Left cardiac atrium (tissue), 4 donors: ENCODE results near the gene MDN1. TPM values are rescaled to one million over a fixed set of nuclear protein-coding genes. Genes with fewer than 3 reads are reported as not detected.

Experiments used
- ATAC-seq, 2 donors: fragments of 200-7000 bp; cut with Tn5 transposase; one replicate each; pipeline ENCODE4 v1.9.1; 2020; ENCODE audit warnings: mild to moderate bottlenecking in 2 of 2, moderate library complexity in 2 of 2
- DNase-seq: peaks from one replicate; pipeline ENCODE4 v3.0.0-alpha.2; 2020
- intact Hi-C, 2 donors: fragments of 100-400 bp; cut with DNase I; formaldehyde crosslinking; loops; one replicate each; pipeline versions ENCODE4 v1.14.1 to v1.15.1; 2022 to 2023
- total RNA-seq, 2 donors: library from RNA; stranded (reverse); fragmentation: NEBNext Ultra II Directional; extraction: Animal tissue kit (Norgen Biotek cat#: 25700); gene quantifications; one replicate each; pipeline ENCODE4 v1.2.1, GENCODE V29; 2021
- donor health status: DM: no; HTN: yes; CAD: no.
- donor health status: DM: no; HTN: yes; CAD: no; lungs with severe emphysema.
- donor health status: DM: yes; HTN: yes; CAD: no.
- donor health status: Dilated cardiomyopathy.

Gene MDN1
- total RNA-seq, 2 donors from 2014 or later: 22.4 to 23.6 TPM

DNA sequence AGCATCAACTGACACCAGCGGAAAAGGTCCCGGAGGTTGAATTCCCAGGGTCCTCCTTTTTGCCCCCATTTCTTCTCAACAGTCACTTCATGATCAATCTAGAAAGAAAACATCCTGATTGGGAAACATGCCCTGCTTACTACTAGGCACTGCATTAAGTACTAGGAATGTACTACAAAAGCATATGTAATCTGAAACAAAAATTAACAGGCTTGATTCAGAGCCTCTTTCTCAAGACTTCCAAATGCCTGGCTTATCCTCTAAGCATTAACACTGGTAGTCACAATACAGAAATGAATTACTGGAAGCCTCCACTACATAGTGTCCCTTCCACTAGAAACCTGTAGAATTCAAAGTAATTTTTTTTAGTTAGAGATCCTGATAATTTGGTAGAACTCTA, 96.5 kb downstream of the MDN1 start:
- DNase-seq (no peak), ATAC-seq (no peak)
- intact Hi-C loops: no loop called here

GRCh38 chr6:89716532-89716931, 103.1 kb downstream of the MDN1 start:
- DNase-seq (peak; percentile 57), ATAC-seq (peak; percentile 57)
- intact Hi-C loops: no loop called here

GRCh38 chr6:89711801-89712200, 107.8 kb downstream of the MDN1 start:
- intact Hi-C loops: no loop called here
- ATAC-seq (no peak), DNase-seq (no peak)

- DNase-seq: no peak
- intact Hi-C loops: no loop called here
- no peak for ATAC-seq
Observed at GRCh38 chr6:89708316-89708715, 111.3 kb downstream of the MDN1 start.

- no peak for DNase-seq
- ATAC-seq: no peak
- intact Hi-C loops: no loop called here
Observed at GRCh38 chr6:89707766-89708165, 111.8 kb downstream of the MDN1 start.

- intact Hi-C loops: no loop called here
- ATAC-seq: no peak
- DNase-seq: no peak
Observed at GRCh38 chr6:89706121-89706520, 113.5 kb downstream of the MDN1 start.

- ATAC-seq (no peak), DNase-seq (no peak)
- intact Hi-C loops: no loop called here
Observed at GRCh38 chr6:89703292-89703691, 116.3 kb downstream of the MDN1 start.

GRCh38 chr6:89702349-89702748, 117.2 kb downstream of the MDN1 start:
- intact Hi-C loops: no loop called here
- ATAC-seq (no peak), DNase-seq (no peak)

GRCh38 chr6:89695667-89696066, 123.9 kb downstream of the MDN1 start:
- intact Hi-C loops: no loop called here
- DNase-seq: no peak
- ATAC-seq: no peak

GRCh38 chr6:89694428-89694827, 125.2 kb downstream of the MDN1 start:
- no peak for DNase-seq
- intact Hi-C loops: no loop called here
- no peak for ATAC-seq

DNA sequence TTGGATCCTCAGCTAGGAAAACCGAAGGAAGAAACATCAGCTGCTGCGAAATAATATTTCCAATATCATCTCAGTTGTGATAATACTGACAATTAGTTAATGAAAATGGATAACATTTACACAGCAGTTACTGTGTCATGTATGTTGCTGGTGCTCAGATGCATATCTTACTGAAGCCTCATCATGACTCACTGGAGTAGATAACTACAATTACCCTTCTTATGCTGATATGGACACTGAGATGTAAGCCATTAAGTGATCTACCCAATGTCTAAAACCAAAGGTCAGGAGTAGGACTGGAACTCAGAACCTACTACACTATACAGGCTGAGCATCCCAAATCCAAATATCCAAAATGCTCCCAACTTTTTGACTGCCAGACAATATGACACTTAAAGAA, 126.4 kb downstream of the MDN1 start:
- DNase-seq (no peak), ATAC-seq (no peak)
- intact Hi-C loops: no loop called here

- DNase-seq: no peak
- no peak for ATAC-seq
- intact Hi-C loops: no loop called here
Observed at GRCh38 chr6:89692256-89692655, 127.3 kb downstream of the MDN1 start.

GRCh38 chr6:89690944-89691324, 128.7 kb downstream of the MDN1 start:
- DNase-seq (no peak), ATAC-seq (no peak)
- intact Hi-C loops: no loop called here

DNA sequence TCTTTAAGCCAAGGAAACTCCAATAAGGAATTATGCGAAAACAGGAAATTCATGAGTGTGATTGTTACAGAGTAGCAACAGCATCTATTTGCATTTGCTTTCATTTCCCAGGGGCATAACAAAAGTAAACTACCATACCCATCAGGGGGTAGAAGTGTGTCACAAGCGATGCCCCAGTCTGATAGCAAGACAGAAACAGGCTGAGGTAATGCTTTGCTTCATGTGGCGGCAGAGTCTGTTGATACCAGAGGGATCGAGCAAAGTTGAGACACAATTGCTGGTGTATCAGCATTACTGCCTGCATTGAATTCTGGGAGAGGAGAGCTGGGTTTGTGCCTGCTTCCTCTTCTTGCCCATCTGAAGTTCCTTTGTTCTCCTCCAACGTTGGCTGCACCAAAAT, 129.9 kb downstream of the MDN1 start:
- ATAC-seq (peak; percentile 59 to 60), DNase-seq (no peak)
- intact Hi-C loops: no loop called here

DNA sequence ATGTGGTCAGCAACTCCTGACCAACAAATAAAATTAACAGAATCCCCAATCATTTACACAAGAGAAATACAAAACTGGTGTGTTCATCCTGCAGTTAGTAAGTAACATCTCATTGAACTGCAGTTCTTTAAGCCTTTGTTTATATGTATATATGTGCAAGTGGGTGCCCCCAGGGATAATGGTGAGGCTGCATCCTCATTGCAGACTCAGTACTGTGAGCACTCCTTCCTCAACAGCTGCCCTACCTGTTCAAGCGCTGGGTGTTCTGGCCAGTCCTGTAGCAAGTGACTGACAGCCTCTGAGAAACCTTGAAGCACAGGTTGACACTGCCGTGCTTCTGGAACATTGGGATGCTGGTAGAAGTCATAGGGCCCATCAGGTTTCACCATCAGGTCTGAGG, 131.3 kb downstream of the MDN1 start:
- no peak for ATAC-seq
- DNase-seq: no peak
- intact Hi-C loops: no loop called here

DNA sequence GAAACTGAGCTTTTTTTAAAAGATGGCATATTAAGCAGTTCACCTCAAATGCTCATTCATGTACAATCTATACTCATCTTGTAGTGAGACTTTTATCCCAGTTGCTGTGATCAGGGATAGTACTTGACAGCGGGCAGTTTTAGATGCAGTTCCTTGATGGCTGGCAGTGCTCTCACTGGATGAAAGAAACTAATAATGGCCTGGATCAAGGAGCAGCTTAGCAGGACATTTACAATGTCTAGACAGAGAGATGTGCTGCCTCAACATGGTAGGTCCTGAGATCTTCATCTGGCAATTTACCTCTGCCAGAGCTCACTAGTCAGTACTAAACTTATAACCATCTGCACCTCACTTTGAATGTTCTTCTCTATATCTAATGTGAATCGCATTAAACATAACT, 134.3 kb downstream of the MDN1 start:
- ATAC-seq (no peak), DNase-seq (no peak)
- intact Hi-C loops: no loop called here

DNA sequence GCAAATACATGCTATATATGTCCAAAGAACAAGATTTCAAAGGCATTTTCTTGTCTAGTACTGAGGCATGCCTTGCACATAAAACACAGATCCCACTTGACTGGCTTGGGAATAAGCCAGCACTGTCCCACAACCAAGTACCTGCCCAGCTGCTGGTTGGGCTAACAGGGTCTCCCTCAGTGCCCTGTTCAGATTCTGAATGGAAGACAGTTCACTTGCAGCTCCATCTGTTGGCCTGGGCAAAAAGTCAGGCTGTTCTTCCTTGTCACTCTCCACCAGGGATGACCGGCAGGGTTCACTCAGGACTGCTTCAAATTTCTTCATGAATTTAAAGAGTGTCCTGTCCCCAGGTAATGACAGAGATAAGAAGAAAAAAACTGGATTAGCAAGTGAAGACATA, 136.6 kb downstream of the MDN1 start:
- intact Hi-C loops: no loop called here
- no peak for DNase-seq
- no peak for ATAC-seq

- intact Hi-C loops: no loop called here
- ATAC-seq (no peak), DNase-seq (no peak)
Observed at GRCh38 chr6:89681983-89682564, 137.5 kb downstream of the MDN1 start.

DNA sequence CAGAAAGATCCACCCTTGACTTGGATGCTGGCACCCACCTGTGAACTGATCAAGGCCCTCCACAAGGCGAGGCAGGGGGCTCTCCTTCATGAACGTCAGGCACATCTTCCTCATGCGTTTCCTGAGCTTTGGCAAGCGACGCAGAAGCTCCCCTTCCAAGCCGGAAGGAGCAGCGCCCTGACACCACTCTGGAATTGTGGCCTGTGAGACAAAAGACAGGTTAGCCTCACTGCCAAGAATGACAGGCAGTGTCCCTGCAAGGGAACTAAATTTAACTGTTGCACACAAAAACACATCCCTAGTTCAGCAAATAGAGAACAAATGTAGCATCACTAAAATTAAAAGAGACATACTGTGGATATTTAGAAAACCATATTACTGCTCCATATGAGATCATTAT, 139.0 kb downstream of the MDN1 start:
- intact Hi-C loops: no loop called here
- DNase-seq: no peak
- ATAC-seq: peak; percentile 31 to 51

DNA sequence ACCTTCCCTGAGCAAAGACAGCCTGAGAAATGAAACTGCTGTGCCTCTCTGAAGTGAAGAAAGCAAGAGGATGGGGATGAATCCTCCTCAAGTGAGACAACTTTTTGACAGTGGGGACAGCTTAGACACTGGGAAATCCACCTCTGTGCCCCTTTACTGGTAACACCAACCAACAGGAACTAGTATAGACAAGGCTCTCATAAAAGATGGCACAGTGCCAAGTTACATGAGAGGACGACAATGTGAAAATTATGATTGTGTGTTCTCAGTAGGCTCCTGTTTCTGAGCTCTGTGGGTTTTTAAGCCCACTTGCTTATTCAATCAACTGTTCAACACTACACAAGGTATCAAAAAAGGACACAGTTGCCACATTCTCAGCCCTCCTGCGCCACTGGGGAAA, 139.4 kb downstream of the MDN1 start:
- DNase-seq (no peak), ATAC-seq (peak; percentile 16 to 52)
- intact Hi-C loops: no loop called here

DNA sequence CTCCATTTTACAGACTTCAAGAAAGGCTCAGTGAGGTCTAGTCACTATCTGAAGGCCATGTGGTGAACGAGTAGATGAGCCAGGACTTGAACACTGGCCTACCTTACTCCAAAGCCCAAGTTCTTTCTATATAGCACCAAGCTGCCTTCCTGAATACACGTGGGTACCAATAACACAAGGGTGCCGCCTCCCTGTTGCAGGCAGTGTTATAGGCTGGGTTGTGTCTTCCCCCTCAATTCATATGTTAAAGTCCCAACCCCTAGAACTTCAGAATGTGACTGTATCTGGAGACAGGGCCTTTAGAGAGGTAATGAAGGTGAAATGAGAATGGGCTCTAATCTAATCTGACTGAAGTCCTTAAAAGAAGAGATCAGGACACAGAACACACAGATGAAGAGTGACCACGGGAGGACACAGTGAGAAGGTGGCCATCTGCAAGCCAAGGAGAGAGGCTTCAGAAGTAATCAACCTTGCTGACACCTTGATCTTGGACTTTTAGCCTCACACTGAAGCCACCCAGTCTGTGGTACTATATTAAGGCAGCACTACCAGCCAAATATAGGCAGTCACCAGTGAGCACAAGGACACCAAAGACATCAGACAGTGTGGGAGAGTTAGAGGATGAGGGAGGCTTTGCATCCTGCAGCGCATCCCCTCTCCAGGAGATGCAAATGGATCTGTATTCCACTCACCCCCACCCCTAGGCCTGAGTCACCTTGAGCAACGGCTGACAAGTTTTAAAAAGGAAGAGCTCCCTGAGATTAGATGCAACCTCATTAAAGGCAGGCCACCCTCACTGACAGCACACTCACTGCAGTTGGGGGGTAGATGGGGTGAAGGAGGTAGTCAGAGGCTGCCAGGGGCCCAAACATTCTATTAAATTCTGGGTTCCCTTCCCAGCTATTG, 140.1 kb downstream of the MDN1 start:
- ATAC-seq (peak; percentile 13), DNase-seq (no peak)
- intact Hi-C loops: no loop called here
